Endothelial cell of umbilical vein (primary cell): ENCODE results near the gene UBE3B. TPM values are rescaled to one million over a fixed set of nuclear protein-coding genes. Genes with fewer than 3 reads are reported as not detected.

Experiments used
- BruUV-seq: library from RNA; stranded (reverse); fragments of 400-500 nt; replicated peaks from 2 replicates; lab custom pipeline; 2021; lab: Mats Ljungman, UMichigan
- CTCF ChIA-PET: fragments of 300-600, 350-600 bp; sonication (Branson Sonifier 250); formaldehyde crosslinking; loops from one replicate; lab custom pipeline; 2021; ENCODE audit warnings: antibody characterized with exemption, inconsistent platforms; lab: Charles Lee
- POLR2A ChIA-PET: fragments of 300-600, 350-600 bp; sonication (Branson Sonifier 250); formaldehyde crosslinking; loops from one replicate; lab custom pipeline; 2021; ENCODE audit warnings: antibody characterized with exemption, inconsistent platforms; lab: Charles Lee
- DNase-seq: peaks from one replicate; pipeline ENCODE4 v3.0.0-alpha.2; 2011; ENCODE audit warnings: low read depth, low spot score
- FAIRE-seq: peaks from 2 replicates; lab custom pipeline; 2011; peaks lifted over from hg19 to GRCh38; lab: Jason Lieb, UNC
- H2AFZ ChIP-seq: 2 replicates; pipeline ENCODE4 v1.6.0; 2012; ENCODE audit warnings: low read depth, low read length, control low read depth, inconsistent platforms
- H3K27ac ChIP-seq: 2 replicates; pipeline ENCODE4 v1.5.1; 2011; ENCODE audit warnings: low read depth, mild to moderate bottlenecking, control low read depth, low read length, moderate library complexity; ENCODE audit not compliant: insufficient read depth
- H3K27me3 ChIP-seq, 2 experiments: 2 replicates each; pipeline versions ENCODE4 v1.6.0 to v1.6.1; 2011; ENCODE audit warnings: low read length in 2 of 2, mixed read lengths in 1 of 2; ENCODE audit not compliant: control insufficient read depth in 2 of 2, insufficient read depth in 2 of 2
- H3K36me3 ChIP-seq, 2 experiments: 2 replicates in 1 of 2; 3 replicates in 1 of 2; pipeline ENCODE4 v1.5.1; 2011; ENCODE audit warnings: low read length in 2 of 2, mild to moderate bottlenecking in 1 of 2, moderate library complexity in 1 of 2; ENCODE audit not compliant: control insufficient read depth in 2 of 2, insufficient read depth in 2 of 2; ENCODE audit errors: extremely low read depth in 1 of 2
- H3K4me1 ChIP-seq: 3 replicates; pipeline ENCODE4 v1.5.1; 2011; ENCODE audit warnings: mild to moderate bottlenecking, low read length; ENCODE audit not compliant: control insufficient read depth, insufficient read depth; ENCODE audit errors: extremely low read depth
- H3K4me2 ChIP-seq: 2 replicates; pipeline ENCODE4 v1.6.1; 2011; ENCODE audit warnings: low read length, control low read depth, mixed read lengths; ENCODE audit not compliant: insufficient read depth
- H3K4me3 ChIP-seq, 3 experiments: fragments of 200-600 bp in 1 of 3; sonication (generic), shearing (Covaris generic) in 1 of 3; replicated peaks in 1 of 3; 2 replicates each; pipeline ENCODE4 v1.5.1; 2011 to 2016; ENCODE audit warnings: control low read depth in 3 of 3, low read length in 3 of 3, mild to moderate bottlenecking in 2 of 3, inconsistent platforms in 1 of 3, low read depth in 1 of 3, moderate library complexity in 1 of 3; ENCODE audit not compliant: insufficient read depth in 1 of 3
- H3K79me2 ChIP-seq: 2 replicates; pipeline ENCODE4 v1.6.0; 2012; ENCODE audit warnings: low read length, inconsistent platforms; ENCODE audit not compliant: control insufficient read depth, insufficient read depth
- H3K9ac ChIP-seq: replicated peaks from 2 replicates; pipeline ENCODE3; 2011; ENCODE audit warnings: low read length, control low read depth; ENCODE audit not compliant: insufficient read depth; ENCODE audit errors: extremely low read depth
- H3K9me1 ChIP-seq: replicated peaks from 3 replicates; pipeline ENCODE4 v1.6.0; 2011; ENCODE audit warnings: mild to moderate bottlenecking, low read length; ENCODE audit not compliant: control insufficient read depth, insufficient read depth; ENCODE audit errors: extremely low read depth
- H3K9me3 ChIP-seq: replicated peaks from 2 replicates; pipeline ENCODE4 v1.5.1; 2012; ENCODE audit warnings: low read length, inconsistent platforms; ENCODE audit not compliant: control insufficient read depth, insufficient read depth
- H4K20me1 ChIP-seq: replicated peaks from 2 replicates; pipeline ENCODE3; 2011; ENCODE audit warnings: mild to moderate bottlenecking, low read length; ENCODE audit not compliant: control insufficient read depth, insufficient read depth; ENCODE audit errors: extremely low read depth
- EZH2 ChIP-seq: IDR thresholded peaks from 2 replicates; pipeline ENCODE4 v1.6.1; 2012; ENCODE audit warnings: borderline replicate concordance, low read depth, mild to moderate bottlenecking, moderate library complexity, low read length, inconsistent platforms; ENCODE audit not compliant: severe bottlenecking
- FOS ChIP-seq: IDR thresholded peaks from 2 replicates; pipeline ENCODE4 v1.6.1; 2011; ENCODE audit warnings: mild to moderate bottlenecking, low read length, moderate library complexity, borderline replicate concordance; ENCODE audit not compliant: insufficient read depth
- GATA2 ChIP-seq: IDR thresholded peaks from 2 replicates; pipeline ENCODE4 v1.7.0; 2011; ENCODE audit warnings: low read depth, mild to moderate bottlenecking, moderate library complexity, mixed read lengths, low read length; ENCODE audit not compliant: insufficient read length, insufficient read depth
- JUN ChIP-seq: IDR thresholded peaks from 2 replicates; pipeline ENCODE4 v1.6.1; 2011; ENCODE audit warnings: borderline replicate concordance, low read depth; ENCODE audit not compliant: insufficient read length, insufficient read depth
- MAX ChIP-seq: IDR thresholded peaks from 2 replicates; pipeline ENCODE4 v1.6.1; 2011; ENCODE audit not compliant: insufficient read depth, insufficient read length
- MYC ChIP-seq: IDR thresholded peaks from one replicate; pipeline ENCODE4 v1.6.1; 2011; ENCODE audit warnings: mild to moderate bottlenecking, low read depth, low read length
- POLR2A ChIP-seq: IDR thresholded peaks from 2 replicates; pipeline ENCODE4 v1.6.1; 2012; ENCODE audit warnings: low read depth, mild to moderate bottlenecking, control low read depth, low read length
- POLR2AphosphoS5 ChIP-seq: IDR thresholded peaks from 2 replicates; pipeline ENCODE4 v1.6.1; 2012; ENCODE audit warnings: low read depth, mild to moderate bottlenecking, control low read depth, low read length, moderate library complexity; ENCODE audit not compliant: insufficient read depth
- dilution Hi-C: fragments of 300-500 bp; cut with MboI; formaldehyde crosslinking; loops from one replicate; pipeline ENCODE4 v1.15.0; 2019; ENCODE audit warnings: low sequenced_read_pairs; ENCODE audit not compliant: extremely low pct_ligation_motif_present
- intact Hi-C: fragments of 100-400 bp; cut with micrococcal nuclease; formaldehyde crosslinking; loops from one replicate; pipeline ENCODE4 v1.10.0; 2022
- polyA plus RNA-seq, 4 experiments: library from polyadenylated mRNA; depleted of rRNA in 3 of 4; stranded (reverse) in 3 of 4; unstranded in 1 of 4; fragments of >200 nt; gene quantifications; 2 replicates each; pipeline versions ENCODE4 v1.2.1 to v1.2.3, GENCODE V29; 2011 to 2012; ENCODE audit warnings: missing spikeins in 1 of 4
- total RNA-seq: library from RNA; stranded (reverse); gene quantifications from 2 replicates; pipeline ENCODE4 v1.2.3, GENCODE V29; 2021
- TF ChIP-seq, protein P1 (sequence below), 2 donors: IDR thresholded peaks; 1 replicate in 1 of 2; 2 replicates in 1 of 2; pipeline ENCODE4 v1.5.1; 2011; ENCODE audit warnings: low read length in 2 of 2, mild to moderate bottlenecking in 2 of 2, moderate library complexity in 2 of 2, control low read depth in 1 of 2, inconsistent platforms in 1 of 2, low read depth in 1 of 2; ENCODE audit not compliant: insufficient read depth in 1 of 2; ENCODE audit errors: extremely low read depth in 1 of 2

UBE3B gene
- total and polyA plus RNA-seq, 2 donors (not counting 3 experiments of a cell fraction or from before 2014, with no cell fraction given): 24.9 to 40.8 TPM

DNA sequence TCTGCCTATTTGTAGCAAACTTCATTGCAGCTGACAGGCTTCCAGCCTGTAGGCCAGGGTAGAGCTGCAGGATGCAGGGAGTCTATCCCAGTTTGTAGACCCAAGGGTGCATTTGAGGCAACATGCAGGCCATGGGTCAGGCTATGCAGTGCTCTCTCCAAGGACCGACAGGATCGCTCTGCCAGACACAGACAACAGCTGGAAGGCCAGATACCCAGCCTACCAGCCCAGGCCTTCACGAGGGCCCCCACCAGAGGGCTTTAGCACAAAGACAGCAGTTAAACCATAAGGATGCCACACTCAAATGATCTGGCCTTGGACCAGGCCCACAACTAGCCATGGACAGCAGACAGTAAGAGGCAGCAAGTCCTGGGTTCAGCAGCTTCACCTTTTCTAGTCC is 10.6 kb upstream of the UBE3B start:
- POLR2A ChIA-PET: interaction anchor here (1.0 kb wide), 1 partner anchor 10 kb away, joined by 3 read pairs; the partner anchor contains the start of gene KCTD10

GRCh38 chr12:109467978-109468676 is 9.3 kb upstream of the UBE3B start:
- TF ChIP-seq JUN (no peak), POLR2AphosphoS5 (no peak), FOS (no peak), EZH2 (no peak), POLR2A (no peak), GATA2 (no peak), MYC (no peak), MAX (no peak)
- TF ChIP-seq, protein P1, sequence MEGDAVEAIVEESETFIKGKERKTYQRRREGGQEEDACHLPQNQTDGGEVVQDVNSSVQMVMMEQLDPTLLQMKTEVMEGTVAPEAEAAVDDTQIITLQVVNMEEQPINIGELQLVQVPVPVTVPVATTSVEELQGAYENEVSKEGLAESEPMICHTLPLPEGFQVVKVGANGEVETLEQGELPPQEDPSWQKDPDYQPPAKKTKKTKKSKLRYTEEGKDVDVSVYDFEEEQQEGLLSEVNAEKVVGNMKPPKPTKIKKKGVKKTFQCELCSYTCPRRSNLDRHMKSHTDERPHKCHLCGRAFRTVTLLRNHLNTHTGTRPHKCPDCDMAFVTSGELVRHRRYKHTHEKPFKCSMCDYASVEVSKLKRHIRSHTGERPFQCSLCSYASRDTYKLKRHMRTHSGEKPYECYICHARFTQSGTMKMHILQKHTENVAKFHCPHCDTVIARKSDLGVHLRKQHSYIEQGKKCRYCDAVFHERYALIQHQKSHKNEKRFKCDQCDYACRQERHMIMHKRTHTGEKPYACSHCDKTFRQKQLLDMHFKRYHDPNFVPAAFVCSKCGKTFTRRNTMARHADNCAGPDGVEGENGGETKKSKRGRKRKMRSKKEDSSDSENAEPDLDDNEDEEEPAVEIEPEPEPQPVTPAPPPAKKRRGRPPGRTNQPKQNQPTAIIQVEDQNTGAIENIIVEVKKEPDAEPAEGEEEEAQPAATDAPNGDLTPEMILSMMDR (IDR thresholded peaks at IDR 0.05; ENCODE audit: extremely low read depth in 1 of 2, insufficient read depth in 1 of 2, low read depth in 1 of 2, low read length in 2 of 2): no peak
- no peak overlapping the region for H3K4me2 ChIP-seq
- H3K27ac ChIP-seq: no peak overlapping the region
- no TSS peak for BruUV-seq
- H2AFZ ChIP-seq: no peak overlapping the region
- no peaks in the 10 kb centered on the region for H3K9me3 ChIP-seq
- H3K9me1 ChIP-seq: no peaks in the 10 kb centered on the region
- H4K20me1 ChIP-seq: peaks cover 3% of the 10 kb centered on the region
- H3K79me2 ChIP-seq: peaks cover 86% of the 10 kb centered on the region
- peaks cover 31% of the 10 kb centered on the region for H3K4me1 ChIP-seq
- peaks cover 5 to 25% of the 10 kb centered on the region in 2 experiments for H3K36me3 ChIP-seq
- DNase-seq: no peak
- no peak for FAIRE-seq
- H3K9ac ChIP-seq: no peak overlapping the region
- POLR2A ChIA-PET: no interaction called here
- no peak overlapping the region for H3K4me3 ChIP-seq
- intact Hi-C loops (no loop called here), dilution Hi-C loops (no loop called here)
- no peaks in the 10 kb centered on the region for H3K27me3 ChIP-seq
- CTCF ChIA-PET: interaction anchor here (1.0 kb wide), 1 partner anchor 35 kb away, joined by 4 read pairs; no protein-coding TSS in a partner anchor

More for the DNA sequence above, 10.6 kb upstream of the UBE3B start:
- Histone ChIP-seq H4K20me1 (peaks cover 3% of the 10 kb centered on the region), H3K79me2 (peaks cover 76% of the 10 kb centered on the region), H3K36me3 (peaks cover 5 to 24% of the 10 kb centered on the region in 2 experiments), H3K27ac (no peak overlapping the region), H2AFZ (no peak overlapping the region), H3K9me1 (no peaks in the 10 kb centered on the region), H3K4me2 (no peak overlapping the region), H3K9me3 (no peaks in the 10 kb centered on the region), H3K4me1 (peaks cover 44% of the 10 kb centered on the region), H3K27me3 (no peaks in the 10 kb centered on the region), H3K4me3 (no peak overlapping the region), H3K9ac (no peak overlapping the region)
- BruUV-seq: no TSS peak
- dilution Hi-C loops: no loop called here
- CTCF ChIA-PET: interaction anchor here (0.9 to 1.2 kb wide), 2 partner anchors 34 to 39 kb away, joined by 3 to 7 read pairs; no protein-coding TSS in a partner anchor
- intact Hi-C loops: no loop called here
- DNase-seq: no peak
- FAIRE-seq: no peak
- TF ChIP-seq MAX: no peak
